Fibroblast of the aortic adventitia (primary cell): Measurements from ENCODE around the gene RAPGEF3. TPM values are rescaled to one million over a fixed set of nuclear protein-coding genes. Genes with fewer than 3 reads are reported as not detected.

ENCODE experiments used
- DNase-seq: peaks from one replicate; pipeline ENCODE4 v3.0.0-alpha.2; 2010; ENCODE audit warnings: low read depth
- H3K4me3 ChIP-seq: 2 replicates; pipeline ENCODE4 v1.5.1; 2011; ENCODE audit warnings: low read depth, mild to moderate bottlenecking, control low read depth, low read length, moderate library complexity
- total RNA-seq: library from RNA; depleted of rRNA; stranded (reverse); fragments of >200 nt; gene quantifications from 2 replicates; pipeline ENCODE4 v1.2.3, GENCODE V29; 2012; ENCODE audit warnings: low replicate concordance
- TF ChIP-seq, protein P1 (sequence below): IDR thresholded peaks from 2 replicates; pipeline ENCODE4 v1.5.1; 2011; ENCODE audit warnings: mild to moderate bottlenecking, low read length, control low read depth, inconsistent platforms; ENCODE audit not compliant: insufficient read depth

RAPGEF3 gene
- total RNA-seq, 1 donor = 5.2 TPM

DNA sequence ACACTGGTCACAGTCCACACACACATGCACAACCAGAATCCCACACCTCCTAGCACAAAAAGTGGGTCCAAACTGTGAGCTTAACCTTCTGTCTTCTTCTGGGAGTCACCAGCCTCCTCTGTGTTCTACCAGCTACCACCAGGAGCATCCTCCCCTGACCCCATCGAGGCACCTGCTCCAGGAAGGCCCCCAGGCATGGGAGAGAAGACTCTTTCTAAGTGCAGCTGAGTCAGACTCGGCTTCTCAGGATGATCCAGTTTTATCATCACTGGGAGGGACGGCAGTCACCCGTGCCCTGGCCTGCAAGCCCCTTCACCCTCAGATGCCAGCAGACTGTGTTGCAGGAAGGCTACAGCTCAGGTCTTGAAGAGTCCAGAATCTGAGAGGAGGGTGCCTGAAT, 25.5 kb downstream of the RAPGEF3 start:
- no peak for DNase-seq
- TF ChIP-seq, protein P1, sequence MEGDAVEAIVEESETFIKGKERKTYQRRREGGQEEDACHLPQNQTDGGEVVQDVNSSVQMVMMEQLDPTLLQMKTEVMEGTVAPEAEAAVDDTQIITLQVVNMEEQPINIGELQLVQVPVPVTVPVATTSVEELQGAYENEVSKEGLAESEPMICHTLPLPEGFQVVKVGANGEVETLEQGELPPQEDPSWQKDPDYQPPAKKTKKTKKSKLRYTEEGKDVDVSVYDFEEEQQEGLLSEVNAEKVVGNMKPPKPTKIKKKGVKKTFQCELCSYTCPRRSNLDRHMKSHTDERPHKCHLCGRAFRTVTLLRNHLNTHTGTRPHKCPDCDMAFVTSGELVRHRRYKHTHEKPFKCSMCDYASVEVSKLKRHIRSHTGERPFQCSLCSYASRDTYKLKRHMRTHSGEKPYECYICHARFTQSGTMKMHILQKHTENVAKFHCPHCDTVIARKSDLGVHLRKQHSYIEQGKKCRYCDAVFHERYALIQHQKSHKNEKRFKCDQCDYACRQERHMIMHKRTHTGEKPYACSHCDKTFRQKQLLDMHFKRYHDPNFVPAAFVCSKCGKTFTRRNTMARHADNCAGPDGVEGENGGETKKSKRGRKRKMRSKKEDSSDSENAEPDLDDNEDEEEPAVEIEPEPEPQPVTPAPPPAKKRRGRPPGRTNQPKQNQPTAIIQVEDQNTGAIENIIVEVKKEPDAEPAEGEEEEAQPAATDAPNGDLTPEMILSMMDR = no peak
- no peak overlapping the region for H3K4me3 ChIP-seq

DNA sequence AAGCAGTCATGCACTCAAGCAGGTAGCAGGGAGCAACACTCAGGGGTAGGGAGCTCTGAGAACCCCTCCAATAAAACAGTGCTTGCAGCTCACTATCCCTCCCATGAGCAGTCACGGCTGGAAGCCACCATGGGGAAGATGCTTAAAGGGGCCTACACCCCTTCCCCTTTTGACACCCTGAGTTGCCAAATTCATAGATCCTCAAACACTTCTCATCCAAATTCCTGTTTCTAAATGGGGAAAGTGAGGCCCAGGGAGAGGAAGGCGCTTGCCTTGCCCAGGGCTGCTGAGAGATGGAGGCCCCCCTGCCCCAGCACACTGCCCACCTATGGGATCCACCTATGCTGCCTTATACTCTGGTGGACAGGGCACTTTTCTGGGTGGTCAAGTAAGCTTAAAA, 26.2 kb downstream of the RAPGEF3 start:
- DNase-seq = no peak
- no peak overlapping the region for H3K4me3 ChIP-seq
- TF ChIP-seq, protein P1 = no peak

DNA sequence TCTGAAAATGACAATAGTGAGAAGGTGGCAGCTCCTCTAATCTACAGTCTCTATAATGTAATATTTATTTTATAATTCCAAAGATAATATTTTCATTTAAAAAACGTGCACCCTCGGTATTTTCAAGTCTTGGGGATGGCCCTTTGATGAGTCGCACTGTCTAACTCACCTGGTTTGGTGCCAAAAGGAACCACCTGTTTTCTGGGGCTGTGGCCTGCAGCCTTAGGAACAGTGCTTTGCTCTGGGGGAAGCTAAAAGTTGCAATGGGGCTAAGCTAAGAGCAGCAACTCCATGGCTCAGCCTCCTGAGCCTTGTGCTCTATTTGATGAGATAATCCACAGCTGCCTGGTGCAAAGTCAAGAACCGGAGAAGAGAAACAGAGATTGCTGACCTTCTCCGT, 27.0 kb downstream of the RAPGEF3 start:
- no peak overlapping the region for H3K4me3 ChIP-seq
- TF ChIP-seq, protein P1 = no peak
- DNase-seq = no peak

DNA sequence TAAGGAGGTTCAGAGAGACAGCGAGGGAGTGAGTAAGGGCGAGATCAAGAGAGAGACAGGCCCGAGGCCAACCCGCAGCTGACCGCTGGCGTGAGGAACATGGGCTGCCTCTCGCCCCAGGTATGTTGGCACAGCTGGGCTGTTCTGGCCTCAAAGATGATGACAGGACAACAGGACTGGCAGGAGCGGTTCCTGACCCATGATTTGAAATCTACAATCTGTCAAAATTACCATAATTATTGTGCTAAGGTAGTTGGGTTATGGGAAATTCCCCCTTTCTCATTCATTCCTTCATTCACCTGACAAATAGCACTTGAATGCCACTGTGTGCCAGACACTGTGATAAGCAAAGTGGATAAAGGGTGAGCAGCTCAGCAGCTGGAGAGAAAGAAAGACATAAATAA, 28.3 kb downstream of the RAPGEF3 start:
- DNase-seq = no peak
- TF ChIP-seq, protein P1 = no peak
- no peak overlapping the region for H3K4me3 ChIP-seq

DNA sequence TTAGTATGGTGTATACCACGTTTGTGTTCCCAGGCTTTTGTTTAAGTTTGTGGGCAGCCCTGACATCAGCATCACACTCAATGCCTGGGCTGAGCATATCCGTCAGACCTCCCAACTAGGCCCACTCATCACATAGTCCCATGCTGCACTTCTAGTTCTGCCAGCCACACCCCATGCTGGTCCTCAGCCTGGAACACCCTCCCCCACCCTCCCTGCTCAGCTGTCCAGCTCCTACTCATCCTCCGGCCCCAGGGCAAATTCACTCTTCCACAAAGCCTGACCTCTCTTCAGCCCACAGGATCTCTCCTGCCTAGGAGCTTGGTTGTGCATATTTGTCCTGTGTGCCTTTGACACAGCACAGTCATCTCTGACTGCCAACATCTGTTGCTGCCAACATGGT, 29.4 kb downstream of the RAPGEF3 start:
- no peak overlapping the region for H3K4me3 ChIP-seq
- TF ChIP-seq, protein P1 = no peak
- DNase-seq = peak; percentile 45

DNA sequence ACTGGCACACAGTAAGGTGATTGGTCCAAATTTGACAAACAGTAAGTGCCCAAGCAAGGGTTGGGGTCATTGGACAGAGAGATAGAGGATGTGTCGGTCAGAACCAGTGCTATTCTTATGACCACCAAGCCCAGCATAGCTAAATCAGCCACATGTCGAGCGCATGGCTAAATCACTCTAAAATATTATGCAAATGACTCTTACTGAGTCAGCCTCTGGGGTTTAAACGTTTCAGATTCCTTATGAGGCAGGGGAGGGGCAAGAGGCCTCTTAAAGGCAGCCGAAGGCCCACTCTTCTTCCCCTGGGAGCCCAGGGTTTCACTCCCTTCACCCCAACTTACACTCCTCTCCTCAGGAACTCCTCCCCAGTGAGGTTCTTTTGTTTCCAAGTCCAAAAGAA, 32.8 kb downstream of the RAPGEF3 start:
- H3K4me3 ChIP-seq = no peak overlapping the region
- peak; percentile 72 for DNase-seq
- TF ChIP-seq, protein P1 = no peak

DNA sequence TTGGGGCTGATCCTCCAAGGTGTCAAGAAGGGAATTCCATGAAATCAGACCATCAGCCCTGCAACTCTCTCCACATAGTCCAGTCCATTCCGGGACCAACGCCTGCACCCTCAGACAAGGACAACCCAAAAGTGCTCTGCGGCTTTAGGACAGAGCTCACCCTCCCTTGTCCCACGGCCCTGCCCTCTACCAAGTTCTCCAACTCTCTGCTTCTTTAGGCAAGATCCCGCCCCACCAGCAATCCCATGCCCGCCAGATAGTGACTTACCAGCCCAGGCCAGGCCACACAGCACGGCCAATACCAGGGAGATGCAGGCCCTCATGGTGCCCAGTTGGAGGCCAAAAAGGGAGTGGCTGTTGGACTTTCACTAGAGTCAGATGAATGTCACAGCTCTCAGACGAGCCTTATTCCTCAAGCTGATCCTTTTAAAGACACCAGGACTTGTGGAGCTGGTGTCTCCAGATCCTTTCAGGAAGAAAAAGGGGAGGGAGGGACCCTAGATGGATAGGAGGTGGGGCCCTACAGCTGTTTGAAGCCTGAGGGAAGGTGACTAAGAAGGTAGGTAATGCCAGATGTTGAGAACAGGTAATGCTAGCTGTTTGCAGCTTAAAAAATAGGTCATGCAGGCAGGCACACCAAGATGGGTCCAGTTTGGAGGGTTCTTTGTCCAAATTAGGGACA, 33.4 kb downstream of the RAPGEF3 start, which contains the start of gene ENDOU:
ENDOU (minus strand) TSS at position 400 of the 682 bp plus-strand sequence; CDS start at position 323, 77 bp downstream.
- TF ChIP-seq, protein P1 = no peak
- H3K4me3 ChIP-seq = no peak within 1 kb of the TSS
- no peak for DNase-seq
